ENCODE data around the gene PLCG1.

DNA sequence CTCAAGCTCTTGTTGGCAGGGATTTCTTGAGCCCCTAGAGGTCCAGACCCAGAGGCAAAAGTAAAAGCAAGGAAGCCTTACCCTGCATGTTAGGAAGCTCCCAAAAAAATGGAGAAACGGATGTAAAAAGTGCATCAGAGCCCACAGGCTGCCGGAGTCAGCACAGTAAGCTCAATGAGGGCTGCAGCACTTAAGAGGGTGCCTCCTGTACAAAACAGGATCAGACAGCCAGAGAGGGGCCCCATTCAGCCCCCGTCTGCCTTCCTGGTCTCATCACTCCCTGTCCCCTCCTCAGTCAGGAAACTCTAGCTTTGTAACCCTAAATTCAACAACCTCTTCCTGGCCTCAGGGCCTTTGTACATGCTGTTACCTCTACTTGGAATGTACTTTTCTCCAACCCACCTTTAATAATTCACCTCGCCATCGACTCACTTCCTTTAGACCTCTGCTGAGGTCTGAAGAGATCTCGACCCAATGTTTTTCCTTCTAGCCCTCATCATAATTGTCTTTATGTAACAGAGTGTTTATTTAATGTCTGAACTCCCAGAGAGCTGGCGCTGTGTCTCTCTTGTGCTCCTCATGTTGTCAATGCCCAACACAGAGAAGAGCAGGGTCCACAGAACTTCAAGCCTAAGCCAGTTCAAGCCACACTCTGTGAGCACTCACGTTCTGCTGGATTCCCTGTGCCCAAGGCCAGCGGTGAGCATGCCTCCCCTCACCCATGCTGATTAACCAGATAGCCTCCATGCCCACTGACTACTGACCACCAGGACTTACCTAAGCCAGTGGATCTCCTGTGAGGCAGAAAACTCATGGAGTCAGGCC is 2.8 kb upstream of the PLCG1 start:
- TF ChIP-seq EP300 (IDR thresholded peaks at IDR 0.05; ENCODE audit: borderline replicate concordance in 1 of 2, low read depth in 2 of 2, low read length in 2 of 2) (no peak), POLR2A (IDR thresholded peaks at IDR 0.05; ENCODE audit: control extremely low read depth in 1 of 2, low read depth in 2 of 2, low read length in 2 of 2) (no peak), RBBP5 (IDR thresholded peaks at IDR 0.05; ENCODE audit: borderline replicate concordance, low read depth, low read length) (no peak), EZH2 (IDR thresholded peaks at IDR 0.05; ENCODE audit: low read depth, low read length, severe bottlenecking) (no peak), ZNF274 (IDR thresholded peaks at IDR 0.05; ENCODE audit: borderline replicate concordance, extremely low read depth, low read length) (no peak), BRCA1 (IDR thresholded peaks at IDR 0.05; ENCODE audit: low read depth, low read length) (no peak), SP1 (IDR thresholded peaks at IDR 0.05; ENCODE audit: low read depth, low read length) (no peak), RAD21 (IDR thresholded peaks at IDR 0.05 in 1 of 2, conservative IDR thresholded peaks at IDR 0.05 in 1 of 2; ENCODE audit: low read depth in 2 of 2, low read length in 2 of 2) (no peak), RXRA (IDR thresholded peaks at IDR 0.05; ENCODE audit: insufficient read depth, low read depth, low read length) (no peak), SIN3A (conservative IDR thresholded peaks at IDR 0.05 in 1 of 2, IDR thresholded peaks at IDR 0.05 in 1 of 2; ENCODE audit: low read depth in 1 of 2, low read length in 2 of 2) (no peak), BACH1 (IDR thresholded peaks at IDR 0.05; ENCODE audit: low read length) (no peak), POLR2AphosphoS5 (IDR thresholded peaks at IDR 0.05; ENCODE audit: low read depth, low read length) (no peak)
- TF ChIP-seq, protein P1, sequence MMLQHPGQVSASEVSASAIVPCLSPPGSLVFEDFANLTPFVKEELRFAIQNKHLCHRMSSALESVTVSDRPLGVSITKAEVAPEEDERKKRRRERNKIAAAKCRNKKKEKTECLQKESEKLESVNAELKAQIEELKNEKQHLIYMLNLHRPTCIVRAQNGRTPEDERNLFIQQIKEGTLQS (IDR thresholded peaks at IDR 0.05; ENCODE audit: insufficient read depth, low read depth, low read length), result no peak
- TF ChIP-seq, protein P2, sequence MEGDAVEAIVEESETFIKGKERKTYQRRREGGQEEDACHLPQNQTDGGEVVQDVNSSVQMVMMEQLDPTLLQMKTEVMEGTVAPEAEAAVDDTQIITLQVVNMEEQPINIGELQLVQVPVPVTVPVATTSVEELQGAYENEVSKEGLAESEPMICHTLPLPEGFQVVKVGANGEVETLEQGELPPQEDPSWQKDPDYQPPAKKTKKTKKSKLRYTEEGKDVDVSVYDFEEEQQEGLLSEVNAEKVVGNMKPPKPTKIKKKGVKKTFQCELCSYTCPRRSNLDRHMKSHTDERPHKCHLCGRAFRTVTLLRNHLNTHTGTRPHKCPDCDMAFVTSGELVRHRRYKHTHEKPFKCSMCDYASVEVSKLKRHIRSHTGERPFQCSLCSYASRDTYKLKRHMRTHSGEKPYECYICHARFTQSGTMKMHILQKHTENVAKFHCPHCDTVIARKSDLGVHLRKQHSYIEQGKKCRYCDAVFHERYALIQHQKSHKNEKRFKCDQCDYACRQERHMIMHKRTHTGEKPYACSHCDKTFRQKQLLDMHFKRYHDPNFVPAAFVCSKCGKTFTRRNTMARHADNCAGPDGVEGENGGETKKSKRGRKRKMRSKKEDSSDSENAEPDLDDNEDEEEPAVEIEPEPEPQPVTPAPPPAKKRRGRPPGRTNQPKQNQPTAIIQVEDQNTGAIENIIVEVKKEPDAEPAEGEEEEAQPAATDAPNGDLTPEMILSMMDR (IDR thresholded peaks at IDR 0.05; ENCODE audit: control extremely low read depth in 1 of 3, insufficient read depth in 1 of 3, low read depth in 1 of 3, low read length in 3 of 3), result no peak
